HL-60 (cell line): ENCODE data around the gene WHAMM.

Source experiments
- CTCF ChIP-seq: IDR thresholded peaks from one replicate; pipeline ENCODE4 v1.5.1; 2011; ENCODE audit warnings: low read length, control low read depth, inconsistent platforms; ENCODE audit not compliant: insufficient read depth
- GABPA ChIP-seq: IDR thresholded peaks from 2 replicates; pipeline ENCODE4 v1.6.1; 2012; ENCODE audit warnings: low read depth
- POLR2AphosphoS5 ChIP-seq: IDR thresholded peaks from 2 replicates; pipeline ENCODE4 v1.6.1; 2012; ENCODE audit warnings: low read depth
- REST ChIP-seq: IDR thresholded peaks from 2 replicates; pipeline ENCODE4 v1.6.1; 2012; ENCODE audit warnings: low read depth; ENCODE audit not compliant: insufficient replicate concordance

GRCh38 chr15:82847703-82848102 is 38.3 kb downstream of the WHAMM start:
- TF ChIP-seq CTCF (no peak), GABPA (no peak), REST (no peak), POLR2AphosphoS5 (no peak)
